WTC11 (cell line): ENCODE results near the gene RELL1. TPM values are rescaled to one million over a fixed set of nuclear protein-coding genes. Genes with fewer than 3 reads are reported as not detected.

Source experiments
- ATAC-seq: fragments of 200-7000 bp; cut with Tn5 transposase; 2 replicates; pipeline ENCODE4 v1.10.0; 2021; ENCODE audit warnings: mild to moderate bottlenecking, moderate library complexity
- CTCF ChIA-PET: fragments of 300-600 bp; sonication (Branson Sonifier 250); formaldehyde crosslinking; loops from one replicate; lab custom pipeline; 2021; ENCODE audit warnings: antibody characterized with exemption; lab: Charles Lee
- POLR2A ChIA-PET: fragments of 350-600 bp; sonication (Branson Sonifier 250); formaldehyde crosslinking; loops from one replicate; lab custom pipeline; 2021; ENCODE audit warnings: antibody characterized with exemption; lab: Charles Lee
- DNase-seq: peaks from one replicate; pipeline ENCODE4 v3.0.0; 2021; ENCODE audit warnings: low spot score
- H3K27ac Mint-ChIP-seq: 2 replicates; pipeline ENCODE4 v1.8.0; 2021; ENCODE audit warnings: mixed read lengths
- H3K27me3 Mint-ChIP-seq: 2 replicates; pipeline ENCODE4 v1.8.0; 2021; ENCODE audit warnings: low read depth, mild to moderate bottlenecking, moderate library complexity, mixed read lengths
- H3K36me3 Mint-ChIP-seq: 2 replicates; pipeline ENCODE4 v1.8.0; 2021; ENCODE audit warnings: mixed read lengths
- H3K4me1 Mint-ChIP-seq: 2 replicates; pipeline ENCODE4 v1.8.0; 2022; ENCODE audit warnings: mixed read lengths
- H3K4me3 Mint-ChIP-seq: 2 replicates; pipeline ENCODE4 v1.8.0; 2021; ENCODE audit warnings: mild to moderate bottlenecking, moderate library complexity, mixed read lengths
- H3K9me3 Mint-ChIP-seq: 2 replicates; pipeline ENCODE4 v1.8.0; 2021; ENCODE audit warnings: mixed read lengths
- CREM ChIP-seq: sonication (generic); formaldehyde crosslinking; IDR thresholded peaks from 2 replicates; pipeline ENCODE4 v1.8.1; 2022; ENCODE audit warnings: mild to moderate bottlenecking, missing genetic modification reagents, moderate library complexity
- ETV6 ChIP-seq: sonication (generic); formaldehyde crosslinking; IDR thresholded peaks from 2 replicates; pipeline ENCODE4 v1.8.1; 2022; ENCODE audit warnings: mild to moderate bottlenecking, missing genetic modification reagents
- FOXK1 ChIP-seq: sonication (generic); formaldehyde crosslinking; IDR thresholded peaks from 2 replicates; pipeline ENCODE4 v1.8.0; 2022; ENCODE audit warnings: mild to moderate bottlenecking, moderate library complexity, missing genetic modification reagents
- NR1H2 ChIP-seq: sonication (generic); formaldehyde crosslinking; IDR thresholded peaks from 2 replicates; pipeline ENCODE4 v1.9.0; 2021; ENCODE audit warnings: mild to moderate bottlenecking, moderate library complexity, missing genetic modification reagents
- RORB ChIP-seq: fragments of 250-450 bp; sonication (Bioruptor Pico); IDR thresholded peaks from 2 replicates; pipeline ENCODE4 v1.9.0; 2021; ENCODE audit warnings: mild to moderate bottlenecking
- TP53 ChIP-seq: sonication (generic); formaldehyde crosslinking; IDR thresholded peaks from 2 replicates; pipeline ENCODE4 v1.8.1; 2023; ENCODE audit warnings: mild to moderate bottlenecking, missing genetic modification reagents
- ZNF121 ChIP-seq: sonication (generic); formaldehyde crosslinking; IDR thresholded peaks from 2 replicates; pipeline ENCODE4 v1.8.0; 2023; ENCODE audit warnings: missing genetic modification reagents
- ZNF423 ChIP-seq: fragments of 250-450 bp; sonication (Bioruptor Pico); IDR thresholded peaks from 2 replicates; pipeline ENCODE4 v2.1.2; 2022; ENCODE audit warnings: mild to moderate bottlenecking, moderate library complexity
- total RNA-seq: library from RNA; stranded (reverse); gene quantifications from 3 replicates; pipeline ENCODE4 v1.2.3, GENCODE V29; 2021
- TF ChIP-seq, protein P1 (sequence below): fragments of 250-450 bp; sonication (Bioruptor Pico); conservative IDR thresholded peaks from 2 replicates; pipeline ENCODE4 v1.9.0; 2021; ENCODE audit warnings: mild to moderate bottlenecking
- TF ChIP-seq, protein P2 (sequence below): fragments of 250-450 bp; sonication (Bioruptor Pico); IDR thresholded peaks from 2 replicates; pipeline ENCODE4 v2.1.2; 2022; ENCODE audit warnings: mild to moderate bottlenecking, moderate library complexity
- TF ChIP-seq, protein P3 (sequence below): sonication (generic); formaldehyde crosslinking; IDR thresholded peaks from 2 replicates; pipeline ENCODE4 v1.8.0; 2022; ENCODE audit warnings: mild to moderate bottlenecking, missing genetic modification reagents
- TF ChIP-seq, protein P4 (sequence below): fragments of 250-450 bp; sonication (Bioruptor Pico); IDR thresholded peaks from 2 replicates; pipeline ENCODE4 v1.8.0; 2021; ENCODE audit warnings: mild to moderate bottlenecking
- TF ChIP-seq, protein P5 (sequence below): sonication (generic); formaldehyde crosslinking; IDR thresholded peaks from 2 replicates; pipeline ENCODE4 v1.8.0; 2022; ENCODE audit warnings: mild to moderate bottlenecking, missing genetic modification reagents

RELL1 gene
- total RNA-seq, 1 experiment from 2014 or later: 14.4 TPM

DNA sequence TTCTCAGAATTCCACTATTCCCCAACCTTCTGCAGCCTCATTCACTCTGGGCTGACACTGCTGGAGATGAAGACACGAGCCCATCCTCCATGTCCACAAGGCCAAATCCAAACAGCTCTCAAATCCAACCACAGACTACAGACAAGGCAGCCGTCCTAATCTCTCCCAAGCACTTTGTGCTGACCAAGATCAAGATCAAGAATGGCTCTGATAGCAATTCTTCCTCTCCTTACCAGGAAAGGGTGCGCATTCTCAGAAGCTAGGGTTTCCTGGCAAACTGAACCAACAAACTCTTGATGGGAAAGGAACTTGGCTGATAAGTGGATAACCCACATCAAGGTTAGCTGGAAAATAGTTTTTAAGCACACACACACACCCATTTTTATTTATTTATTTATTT, 26.5 kb downstream of the RELL1 start:
- Mint-ChIP-seq H3K27ac (no peak overlapping the region), H3K4me1 (peaks cover 38% of the 10 kb centered on the region), H3K36me3 (peaks cover 29% of the 10 kb centered on the region), H3K4me3 (no peak overlapping the region), H3K9me3 (peaks cover 31% of the 10 kb centered on the region), H3K27me3 (peaks cover 17% of the 10 kb centered on the region)
- ChIA-PET POLR2A (no interaction called here), CTCF (no interaction called here)
- DNase-seq: no peak
- ATAC-seq: no peak
- TF ChIP-seq, protein P1, sequence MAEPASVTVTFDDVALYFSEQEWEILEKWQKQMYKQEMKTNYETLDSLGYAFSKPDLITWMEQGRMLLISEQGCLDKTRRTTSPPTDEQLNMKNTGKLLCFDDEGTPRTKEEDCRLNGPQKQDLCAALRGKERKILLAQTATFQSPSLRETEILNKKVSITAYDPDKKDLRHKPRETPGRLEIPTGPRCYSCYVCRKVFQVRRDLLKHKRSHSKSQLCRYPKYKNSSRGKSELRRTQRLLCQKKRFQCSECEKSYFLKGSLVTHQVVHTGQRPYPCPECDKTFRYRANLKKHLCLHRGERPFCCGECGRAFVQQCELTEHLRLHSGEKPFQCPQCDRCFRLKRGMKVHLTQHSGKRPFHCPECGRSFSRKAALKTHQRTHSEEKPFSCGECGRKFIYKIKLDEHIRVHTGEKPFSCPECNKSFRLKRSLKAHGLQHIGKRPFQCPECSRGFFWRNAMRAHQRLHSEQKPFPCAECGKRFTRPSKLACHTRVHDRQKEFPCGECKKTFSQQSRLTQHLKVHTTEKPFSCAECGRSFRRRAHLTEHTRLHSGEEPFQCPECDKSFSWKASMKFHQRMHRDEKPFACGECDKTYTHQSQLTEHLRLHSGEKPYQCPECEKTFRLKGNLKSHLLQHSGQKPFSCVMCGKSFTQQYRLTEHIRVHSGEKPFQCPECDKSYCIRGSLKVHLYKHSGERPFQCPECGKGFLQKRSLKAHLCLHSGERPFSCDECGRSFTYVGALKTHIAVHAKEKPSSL (CRISPR knock-in tag): no peak
- TF ChIP-seq RORB (CRISPR knock-in tag) (no peak), ZNF423 (CRISPR knock-in tag) (no peak), TP53 (CRISPR knock-in tag) (no peak)

DNA sequence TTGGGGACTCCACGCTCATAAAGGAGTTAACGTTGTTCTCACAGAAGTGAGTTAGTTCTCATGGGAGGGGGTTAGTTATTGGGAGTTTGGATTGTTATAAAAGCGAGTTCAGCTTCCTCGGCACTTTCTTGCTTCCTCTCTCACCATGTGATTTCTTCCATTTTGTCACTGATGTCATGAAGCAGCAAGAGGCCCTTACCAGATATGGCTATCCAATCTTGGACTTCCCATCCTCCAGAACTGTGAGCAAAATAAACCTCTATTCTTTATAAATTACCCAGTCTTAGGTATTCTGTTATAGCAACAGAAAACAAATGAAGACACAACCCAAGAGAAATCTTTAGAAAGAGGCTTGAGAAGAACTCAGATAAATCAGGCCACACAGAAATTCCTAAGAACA, 29.5 kb downstream of the RELL1 start:
- ChIA-PET CTCF (no interaction called here), POLR2A (no interaction called here)
- H3K4me1 Mint-ChIP-seq: peaks cover 39% of the 10 kb centered on the region
- no peak overlapping the region for H3K4me3 Mint-ChIP-seq
- H3K27me3 Mint-ChIP-seq: peaks cover 36% of the 10 kb centered on the region
- H3K27ac Mint-ChIP-seq: no peak overlapping the region
- DNase-seq (no peak), ATAC-seq (no peak)
- peaks cover 29% of the 10 kb centered on the region for H3K36me3 Mint-ChIP-seq
- TF ChIP-seq CREM (no peak), ZNF121 (CRISPR knock-in tag) (no peak), FOXK1 (CRISPR knock-in tag) (no peak)
- TF ChIP-seq, protein P2, sequence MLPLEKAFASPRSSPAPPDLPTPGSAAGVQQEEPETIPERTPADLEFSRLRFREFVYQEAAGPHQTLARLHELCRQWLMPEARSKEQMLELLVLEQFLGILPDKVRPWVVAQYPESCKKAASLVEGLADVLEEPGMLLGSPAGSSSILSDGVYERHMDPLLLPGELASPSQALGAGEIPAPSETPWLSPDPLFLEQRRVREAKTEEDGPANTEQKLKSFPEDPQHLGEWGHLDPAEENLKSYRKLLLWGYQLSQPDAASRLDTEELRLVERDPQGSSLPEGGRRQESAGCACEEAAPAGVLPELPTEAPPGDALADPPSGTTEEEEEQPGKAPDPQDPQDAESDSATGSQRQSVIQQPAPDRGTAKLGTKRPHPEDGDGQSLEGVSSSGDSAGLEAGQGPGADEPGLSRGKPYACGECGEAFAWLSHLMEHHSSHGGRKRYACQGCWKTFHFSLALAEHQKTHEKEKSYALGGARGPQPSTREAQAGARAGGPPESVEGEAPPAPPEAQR (CRISPR knock-in tag): no peak
- TF ChIP-seq, protein P3, sequence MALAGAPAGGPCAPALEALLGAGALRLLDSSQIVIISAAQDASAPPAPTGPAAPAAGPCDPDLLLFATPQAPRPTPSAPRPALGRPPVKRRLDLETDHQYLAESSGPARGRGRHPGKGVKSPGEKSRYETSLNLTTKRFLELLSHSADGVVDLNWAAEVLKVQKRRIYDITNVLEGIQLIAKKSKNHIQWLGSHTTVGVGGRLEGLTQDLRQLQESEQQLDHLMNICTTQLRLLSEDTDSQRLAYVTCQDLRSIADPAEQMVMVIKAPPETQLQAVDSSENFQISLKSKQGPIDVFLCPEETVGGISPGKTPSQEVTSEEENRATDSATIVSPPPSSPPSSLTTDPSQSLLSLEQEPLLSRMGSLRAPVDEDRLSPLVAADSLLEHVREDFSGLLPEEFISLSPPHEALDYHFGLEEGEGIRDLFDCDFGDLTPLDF (CRISPR knock-in tag): no peak
- H3K9me3 Mint-ChIP-seq: peaks cover 31% of the 10 kb centered on the region

DNA sequence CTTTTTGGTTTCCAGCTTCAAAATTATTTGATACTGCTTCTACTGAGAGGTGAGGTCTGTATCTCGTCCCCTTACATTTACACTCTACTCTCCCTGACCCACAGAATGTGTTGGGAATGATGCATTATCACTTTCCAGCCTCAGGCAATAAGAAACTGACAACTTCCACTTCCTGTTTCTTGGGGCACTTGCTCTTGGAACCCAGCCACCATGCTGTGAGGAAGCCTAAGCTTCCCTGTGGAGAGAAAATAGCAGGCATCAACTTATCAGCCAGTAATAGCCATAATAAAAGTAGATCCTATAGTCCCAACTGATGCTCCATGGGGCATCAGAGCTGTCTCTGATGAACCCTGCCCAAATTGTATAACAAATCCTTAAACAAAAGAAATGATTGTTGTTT, 32.6 kb downstream of the RELL1 start:
- Mint-ChIP-seq H3K4me3 (no peak overlapping the region), H3K36me3 (peaks cover 24% of the 10 kb centered on the region), H3K27me3 (peaks cover 35% of the 10 kb centered on the region), H3K9me3 (peaks cover 26% of the 10 kb centered on the region), H3K4me1 (peaks cover 40% of the 10 kb centered on the region), H3K27ac (no peak overlapping the region)
- ChIA-PET CTCF (interaction anchor here (0.7 to 0.9 kb wide), 3 partner anchors 50 to 245 kb away, joined by 3 to 4 read pairs (median 3); no protein-coding TSS in a partner anchor), POLR2A (no interaction called here)
- 0 out of 2 replicates have a peak, but pooled peaks have one; percentile 21 for TF ChIP-seq ETV6 (CRISPR knock-in tag)
- TF ChIP-seq, protein P4, sequence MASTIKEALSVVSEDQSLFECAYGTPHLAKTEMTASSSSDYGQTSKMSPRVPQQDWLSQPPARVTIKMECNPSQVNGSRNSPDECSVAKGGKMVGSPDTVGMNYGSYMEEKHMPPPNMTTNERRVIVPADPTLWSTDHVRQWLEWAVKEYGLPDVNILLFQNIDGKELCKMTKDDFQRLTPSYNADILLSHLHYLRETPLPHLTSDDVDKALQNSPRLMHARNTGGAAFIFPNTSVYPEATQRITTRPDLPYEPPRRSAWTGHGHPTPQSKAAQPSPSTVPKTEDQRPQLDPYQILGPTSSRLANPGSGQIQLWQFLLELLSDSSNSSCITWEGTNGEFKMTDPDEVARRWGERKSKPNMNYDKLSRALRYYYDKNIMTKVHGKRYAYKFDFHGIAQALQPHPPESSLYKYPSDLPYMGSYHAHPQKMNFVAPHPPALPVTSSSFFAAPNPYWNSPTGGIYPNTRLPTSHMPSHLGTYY (CRISPR knock-in tag): no peak
- TF ChIP-seq, protein P5, sequence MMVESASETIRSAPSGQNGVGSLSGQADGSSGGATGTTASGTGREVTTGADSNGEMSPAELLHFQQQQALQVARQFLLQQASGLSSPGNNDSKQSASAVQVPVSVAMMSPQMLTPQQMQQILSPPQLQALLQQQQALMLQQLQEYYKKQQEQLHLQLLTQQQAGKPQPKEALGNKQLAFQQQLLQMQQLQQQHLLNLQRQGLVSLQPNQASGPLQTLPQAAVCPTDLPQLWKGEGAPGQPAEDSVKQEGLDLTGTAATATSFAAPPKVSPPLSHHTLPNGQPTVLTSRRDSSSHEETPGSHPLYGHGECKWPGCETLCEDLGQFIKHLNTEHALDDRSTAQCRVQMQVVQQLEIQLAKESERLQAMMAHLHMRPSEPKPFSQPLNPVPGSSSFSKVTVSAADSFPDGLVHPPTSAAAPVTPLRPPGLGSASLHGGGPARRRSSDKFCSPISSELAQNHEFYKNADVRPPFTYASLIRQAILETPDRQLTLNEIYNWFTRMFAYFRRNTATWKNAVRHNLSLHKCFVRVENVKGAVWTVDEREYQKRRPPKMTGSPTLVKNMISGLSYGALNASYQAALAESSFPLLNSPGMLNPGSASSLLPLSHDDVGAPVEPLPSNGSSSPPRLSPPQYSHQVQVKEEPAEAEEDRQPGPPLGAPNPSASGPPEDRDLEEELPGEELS (CRISPR knock-in tag): peak; percentile 34; the same call in 1 of the 2 replicates
- TF ChIP-seq NR1H2 (CRISPR knock-in tag): no peak
- ATAC-seq: peak; percentile 83
- no peak for DNase-seq
